Measurements from ENCODE around the gene RPL7A. TPM values are rescaled to one million over a fixed set of nuclear protein-coding genes. Genes with fewer than 3 reads are reported as not detected.

RPL7A gene
- total RNA-seq, 6 experiments from 2014 or later: 529 to 851 (median 616) TPM

GRCh38 chr9:133304158-133304470 lies 43.9 kb upstream of the RPL7A start:
- Histone ChIP-seq H3K9me3 (no peaks in the 10 kb centered on the region), H3K27ac (no peak overlapping the region), H3K36me3 (no peaks in the 10 kb centered on the region), H3K4me1 (no peaks in the 10 kb centered on the region), H3K4me3 (no peak overlapping the region), H3K27me3 (no peaks in the 10 kb centered on the region)
- intact Hi-C loops (cut with DNase I): no loop called here
- TF ChIP-seq, protein P1, sequence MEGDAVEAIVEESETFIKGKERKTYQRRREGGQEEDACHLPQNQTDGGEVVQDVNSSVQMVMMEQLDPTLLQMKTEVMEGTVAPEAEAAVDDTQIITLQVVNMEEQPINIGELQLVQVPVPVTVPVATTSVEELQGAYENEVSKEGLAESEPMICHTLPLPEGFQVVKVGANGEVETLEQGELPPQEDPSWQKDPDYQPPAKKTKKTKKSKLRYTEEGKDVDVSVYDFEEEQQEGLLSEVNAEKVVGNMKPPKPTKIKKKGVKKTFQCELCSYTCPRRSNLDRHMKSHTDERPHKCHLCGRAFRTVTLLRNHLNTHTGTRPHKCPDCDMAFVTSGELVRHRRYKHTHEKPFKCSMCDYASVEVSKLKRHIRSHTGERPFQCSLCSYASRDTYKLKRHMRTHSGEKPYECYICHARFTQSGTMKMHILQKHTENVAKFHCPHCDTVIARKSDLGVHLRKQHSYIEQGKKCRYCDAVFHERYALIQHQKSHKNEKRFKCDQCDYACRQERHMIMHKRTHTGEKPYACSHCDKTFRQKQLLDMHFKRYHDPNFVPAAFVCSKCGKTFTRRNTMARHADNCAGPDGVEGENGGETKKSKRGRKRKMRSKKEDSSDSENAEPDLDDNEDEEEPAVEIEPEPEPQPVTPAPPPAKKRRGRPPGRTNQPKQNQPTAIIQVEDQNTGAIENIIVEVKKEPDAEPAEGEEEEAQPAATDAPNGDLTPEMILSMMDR (IDR thresholded peaks at IDR 0.05): no peak
- no peak for TF ChIP-seq POLR2A (IDR thresholded peaks at IDR 0.05)
- no peak for ATAC-seq
- WGBS (ENCODE audit: insufficient coverage, low coverage, low lambda C conversion rate, missing lambda C conversion rate): no CpG with 5 or more reads among the region's 13 CpGs
- DNase-seq: no peak

DNA sequence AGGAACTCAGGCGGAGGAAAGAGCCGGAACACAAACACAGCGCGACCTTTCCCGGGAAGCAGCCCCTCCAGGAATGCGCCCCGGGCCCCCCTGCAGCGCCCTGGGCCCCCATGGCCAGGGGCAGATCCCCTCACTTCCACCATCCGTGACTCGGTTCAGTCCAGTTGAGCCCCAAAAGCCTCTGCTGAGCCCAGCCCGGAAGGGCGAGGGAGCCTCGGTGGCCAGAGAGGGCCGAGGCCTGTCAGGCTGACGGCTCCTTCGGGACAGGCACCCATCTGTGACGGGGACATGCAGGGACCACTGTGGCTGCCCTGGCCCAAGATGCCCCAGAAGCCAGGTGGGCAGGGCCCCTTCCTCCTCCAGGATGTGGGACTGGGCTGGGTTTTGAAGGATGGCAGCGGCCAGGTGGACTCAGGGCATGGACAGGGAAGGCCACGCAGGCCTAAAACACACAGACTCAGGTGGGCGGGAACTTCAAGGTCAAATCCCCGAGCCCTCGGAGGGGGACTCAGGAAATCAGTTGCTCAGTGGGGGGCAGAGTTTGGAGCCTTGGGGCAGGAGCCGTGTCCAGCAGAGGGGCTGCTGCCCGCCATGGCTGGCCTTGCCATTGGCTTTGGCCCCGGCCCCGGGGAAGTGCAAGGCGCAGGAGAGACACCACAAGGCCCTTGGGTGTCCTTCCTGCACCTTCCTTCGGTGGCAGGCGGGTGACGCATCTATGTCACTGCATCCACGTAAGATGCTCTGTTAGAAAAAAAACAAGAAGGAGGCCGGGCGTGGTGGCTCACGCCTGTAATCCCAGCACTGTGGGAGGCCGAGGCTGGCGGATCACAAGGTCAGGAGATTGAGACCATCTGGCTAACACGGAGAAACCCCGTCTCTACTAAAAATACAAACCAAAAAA lies 43.3 kb upstream of the RPL7A start:
- no peaks in the 10 kb centered on the region for H3K9me3 ChIP-seq
- no peaks in the 10 kb centered on the region for H3K27me3 ChIP-seq
- no peak overlapping the region for H3K27ac ChIP-seq
- no peaks in the 10 kb centered on the region for H3K4me1 ChIP-seq
- TF ChIP-seq, protein P1 (IDR thresholded peaks at IDR 0.05): no peak
- TF ChIP-seq POLR2A (IDR thresholded peaks at IDR 0.05): no peak
- intact Hi-C loops (cut with DNase I): no loop called here
- DNase-seq: no peak
- 71% methylated on average over 10 of the region's 38 CpGs for WGBS (ENCODE audit: insufficient coverage, low coverage, low lambda C conversion rate, missing lambda C conversion rate)
- ATAC-seq: peak in 1 of 4 donors; percentile 21
- H3K4me3 ChIP-seq: no peak overlapping the region
- H3K36me3 ChIP-seq: no peaks in the 10 kb centered on the region

- WGBS (ENCODE audit: insufficient coverage, low coverage, low lambda C conversion rate, missing lambda C conversion rate): 63% methylated on average over 11 of the region's 23 CpGs
- H3K27me3 ChIP-seq: no peaks in the 10 kb centered on the region
- TF ChIP-seq, protein P1 (IDR thresholded peaks at IDR 0.05): no peak
- TF ChIP-seq POLR2A (IDR thresholded peaks at IDR 0.05): no peak
- DNase-seq (no peak), ATAC-seq (no peak)
- H3K27ac ChIP-seq: no peak overlapping the region
- no peaks in the 10 kb centered on the region for H3K36me3 ChIP-seq
- H3K4me1 ChIP-seq: no peaks in the 10 kb centered on the region
- H3K4me3 ChIP-seq: no peak overlapping the region
- no peaks in the 10 kb centered on the region for H3K9me3 ChIP-seq
- intact Hi-C loops (cut with DNase I): no loop called here
These were observed 42.3 kb upstream of the RPL7A start for GRCh38 chr9:133305731-133306130.

- 45% methylated on average over 11 of the region's 31 CpGs for WGBS (ENCODE audit: insufficient coverage, low coverage, low lambda C conversion rate, missing lambda C conversion rate)
- DNase-seq: no peak
- Histone ChIP-seq H3K4me3 (no peak overlapping the region), H3K9me3 (no peaks in the 10 kb centered on the region), H3K36me3 (no peaks in the 10 kb centered on the region), H3K27me3 (no peaks in the 10 kb centered on the region), H3K27ac (no peak overlapping the region), H3K4me1 (no peaks in the 10 kb centered on the region)
- peak in 1 of 4 donors; percentile 33 for ATAC-seq
- intact Hi-C loops (cut with DNase I): no loop called here
- TF ChIP-seq, protein P1 (IDR thresholded peaks at IDR 0.05): no peak
- no peak for TF ChIP-seq POLR2A (IDR thresholded peaks at IDR 0.05)
These were observed 41.5 kb upstream of the RPL7A start for GRCh38 chr9:133306242-133307204.
